Midbrain (tissue), 1 donor: ENCODE results near the gene FAM227A.
"Not testable (repeated sequence)": the region's sequence is repeated elsewhere in the genome, so short reads cannot be mapped to it uniquely, and the experiment has no call there.

Experiments used
- DNase-seq: peaks from one replicate; lab custom pipeline; 2025; lab: John Stamatoyannopoulos, UW

FAM227A gene

GRCh38 chr22:38657045-38657909 lies 1.1 kb upstream of the FAM227A start:
- DNase-seq: no peak

GRCh38 chr22:38655519-38656255 lies 505 bp downstream of the FAM227A start:
- no peak for DNase-seq

- DNase-seq: no peak
Observed at GRCh38 chr22:38653741-38654140, 2.5 kb downstream of the FAM227A start.

- no peak for DNase-seq
Observed at GRCh38 chr22:38652859-38653258, 3.3 kb downstream of the FAM227A start.

GRCh38 chr22:38649841-38650522 lies 6.2 kb downstream of the FAM227A start:
- DNase-seq: no peak

GRCh38 chr22:38645430-38645829 lies 10.8 kb downstream of the FAM227A start:
- no peak for DNase-seq

- DNase-seq: not testable (repeated sequence)
Observed at GRCh38 chr22:38644245-38644644, 11.9 kb downstream of the FAM227A start.

GRCh38 chr22:38641476-38642040 lies 14.6 kb downstream of the FAM227A start:
- DNase-seq: no peak

- no peak for DNase-seq
Observed at GRCh38 chr22:38638728-38639127, 17.5 kb downstream of the FAM227A start.

- DNase-seq: no peak
Observed at GRCh38 chr22:38638216-38638615, 18.0 kb downstream of the FAM227A start.

- DNase-seq: no peak
Observed at GRCh38 chr22:38632528-38632927, 23.7 kb downstream of the FAM227A start.

- no peak for DNase-seq
Observed at GRCh38 chr22:38631724-38632123, 24.5 kb downstream of the FAM227A start.

- no peak for DNase-seq
Observed at GRCh38 chr22:38629108-38629507, 27.1 kb downstream of the FAM227A start.

- DNase-seq: no peak
Observed at GRCh38 chr22:38628444-38628843, 27.7 kb downstream of the FAM227A start.

- DNase-seq: no peak
Observed at GRCh38 chr22:38623351-38623750, 32.8 kb downstream of the FAM227A start.

- no peak for DNase-seq
Observed at GRCh38 chr22:38618682-38619081, 37.5 kb downstream of the FAM227A start.

- no peak for DNase-seq
Observed at GRCh38 chr22:38618258-38618657, 37.9 kb downstream of the FAM227A start.

- DNase-seq: not testable (repeated sequence)
Observed at GRCh38 chr22:38615064-38615405, 41.2 kb downstream of the FAM227A start.

GRCh38 chr22:38614332-38615063 lies 41.7 kb downstream of the FAM227A start:
- DNase-seq: no peak

- DNase-seq: no peak
Observed at GRCh38 chr22:38613588-38613987, 42.6 kb downstream of the FAM227A start.

GRCh38 chr22:38612217-38613006 lies 43.8 kb downstream of the FAM227A start:
- DNase-seq: no peak
